Renal pelvis (tissue), 4 donors: Measurements from ENCODE around the gene PRPF6. TPM values are rescaled to one million over a fixed set of nuclear protein-coding genes. Genes with fewer than 3 reads are reported as not detected.
"Not testable (repeated sequence)": the region's sequence is repeated elsewhere in the genome, so short reads cannot be mapped to it uniquely, and the experiment has no call there.

Experiments used
- DNase-seq: peaks from one replicate; pipeline ENCODE4 v3.0.0-alpha.2; 2013
- polyA plus RNA-seq, 3 donors: library from polyadenylated mRNA; unstranded; fragments of 120-200 nt; gene quantifications; one replicate each; pipeline ENCODE4 v1.2.1, GENCODE V29; 2013; ENCODE audit not compliant: insufficient read length in 3 of 3

Gene PRPF6
- polyA plus RNA-seq, 3 donors, result 87.4 to 97.2 (median 92.1) TPM

DNA sequence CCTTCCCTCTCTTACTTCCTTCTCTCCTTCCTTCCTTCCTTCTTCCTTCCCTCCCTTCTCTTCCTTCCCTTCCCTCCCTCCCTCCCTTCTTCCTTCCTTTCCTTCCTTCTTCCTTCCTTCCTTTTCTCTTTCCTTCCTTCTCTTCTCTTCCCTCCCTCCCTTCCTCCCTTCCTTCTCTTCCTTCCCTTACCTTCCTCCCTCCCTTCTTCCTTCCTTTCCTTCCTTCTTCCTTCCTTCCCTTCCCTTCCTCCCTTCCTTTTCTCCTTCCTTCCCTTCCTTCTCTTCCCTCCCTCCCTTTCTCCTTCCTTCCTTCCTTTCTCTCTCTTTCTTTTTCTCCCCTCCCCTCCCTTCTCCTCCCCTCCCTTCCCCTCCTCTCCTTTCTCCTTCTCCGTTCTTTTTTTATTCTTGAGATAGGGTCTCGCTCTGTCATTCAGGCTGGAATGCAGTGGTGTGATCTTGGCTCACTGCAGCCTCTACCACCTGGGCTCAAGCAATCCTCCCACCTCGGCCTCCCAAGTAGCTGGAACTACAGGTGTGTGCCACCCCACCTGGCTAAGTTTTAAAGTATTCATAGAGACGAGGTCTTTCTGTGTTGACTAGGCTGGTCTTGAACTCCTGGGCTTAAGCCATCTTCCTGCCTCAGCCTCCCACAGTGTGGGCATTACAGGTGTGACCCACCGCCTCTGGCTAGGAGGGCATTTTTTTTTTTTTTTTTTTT lies 10.1 kb upstream of the PRPF6 start:
- DNase-seq, result no peak

DNA sequence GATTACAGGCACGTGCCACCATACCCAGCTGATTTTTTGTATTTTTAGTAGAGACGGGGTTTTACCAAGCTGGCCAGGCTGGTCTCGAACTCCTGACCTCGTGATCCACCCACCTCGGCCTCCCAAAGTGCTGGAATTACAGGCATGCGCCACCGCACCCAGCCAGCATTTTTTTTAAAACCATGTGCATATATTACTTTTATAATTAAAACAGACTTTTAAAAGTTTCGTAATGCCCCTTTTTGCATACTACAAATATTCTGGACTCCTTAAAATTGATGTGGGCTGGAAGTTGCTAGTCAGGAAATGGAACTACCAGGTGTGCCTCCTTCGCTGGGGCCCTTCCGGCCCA lies 9.0 kb upstream of the PRPF6 start:
- not testable (repeated sequence) for DNase-seq

DNA sequence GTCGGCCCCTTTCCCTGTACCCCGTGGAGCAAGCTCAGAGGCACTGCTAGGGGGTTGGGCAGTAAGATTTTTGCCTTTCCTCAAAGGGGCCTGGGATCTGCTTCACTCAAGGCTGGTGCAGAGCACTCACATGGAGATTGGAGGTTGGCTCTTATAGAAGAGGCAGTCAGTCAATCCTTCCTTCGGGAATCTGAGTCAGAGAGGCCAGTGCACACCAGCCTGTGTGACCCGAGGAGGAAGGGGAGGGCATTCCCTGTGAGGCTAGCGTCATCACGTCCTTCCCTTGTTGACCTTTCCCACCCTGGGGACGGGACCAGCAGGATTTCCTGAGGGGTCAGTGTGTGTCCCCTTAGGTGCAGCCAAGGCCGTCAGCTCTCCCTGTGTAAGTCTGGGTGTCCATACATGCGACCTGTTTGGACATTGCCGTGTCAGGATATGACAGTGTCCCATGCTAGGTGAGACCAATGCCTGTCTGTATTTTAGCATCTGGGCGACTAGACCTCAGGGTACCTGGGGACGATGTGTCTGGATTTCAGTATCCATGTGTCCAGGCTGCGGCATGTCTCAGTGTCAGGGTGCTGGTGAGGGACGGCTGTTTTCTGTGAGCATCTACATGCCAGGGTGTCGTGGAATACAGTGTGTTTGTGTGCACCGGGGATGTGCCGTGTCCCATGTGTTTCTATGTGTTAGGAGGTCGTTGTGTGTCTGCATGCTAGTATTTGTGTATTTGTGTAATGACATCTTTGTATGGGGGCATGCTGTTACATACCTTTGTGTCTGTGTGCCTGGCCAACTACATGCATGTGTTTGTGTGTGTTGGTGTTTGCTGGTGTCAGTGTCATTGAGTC lies 8.4 kb upstream of the PRPF6 start:
- DNase-seq, result no peak

DNA sequence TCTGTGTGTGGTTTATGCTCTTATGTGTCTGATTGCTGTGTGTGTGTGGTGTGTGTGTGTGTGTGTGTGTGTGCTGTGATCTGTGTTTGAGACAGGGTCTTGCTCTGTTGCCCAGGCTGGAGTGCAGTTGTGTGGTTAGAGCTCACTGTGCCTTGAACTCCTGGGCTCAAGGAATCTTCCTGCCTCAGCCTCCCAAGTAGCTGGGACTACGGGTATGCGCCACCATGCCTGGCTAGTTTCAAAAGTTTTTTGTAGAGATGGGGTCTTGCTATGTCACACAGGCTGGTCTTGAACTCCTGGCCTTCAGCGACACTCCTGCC lies 7.8 kb upstream of the PRPF6 start:
- DNase-seq, result no peak

DNA sequence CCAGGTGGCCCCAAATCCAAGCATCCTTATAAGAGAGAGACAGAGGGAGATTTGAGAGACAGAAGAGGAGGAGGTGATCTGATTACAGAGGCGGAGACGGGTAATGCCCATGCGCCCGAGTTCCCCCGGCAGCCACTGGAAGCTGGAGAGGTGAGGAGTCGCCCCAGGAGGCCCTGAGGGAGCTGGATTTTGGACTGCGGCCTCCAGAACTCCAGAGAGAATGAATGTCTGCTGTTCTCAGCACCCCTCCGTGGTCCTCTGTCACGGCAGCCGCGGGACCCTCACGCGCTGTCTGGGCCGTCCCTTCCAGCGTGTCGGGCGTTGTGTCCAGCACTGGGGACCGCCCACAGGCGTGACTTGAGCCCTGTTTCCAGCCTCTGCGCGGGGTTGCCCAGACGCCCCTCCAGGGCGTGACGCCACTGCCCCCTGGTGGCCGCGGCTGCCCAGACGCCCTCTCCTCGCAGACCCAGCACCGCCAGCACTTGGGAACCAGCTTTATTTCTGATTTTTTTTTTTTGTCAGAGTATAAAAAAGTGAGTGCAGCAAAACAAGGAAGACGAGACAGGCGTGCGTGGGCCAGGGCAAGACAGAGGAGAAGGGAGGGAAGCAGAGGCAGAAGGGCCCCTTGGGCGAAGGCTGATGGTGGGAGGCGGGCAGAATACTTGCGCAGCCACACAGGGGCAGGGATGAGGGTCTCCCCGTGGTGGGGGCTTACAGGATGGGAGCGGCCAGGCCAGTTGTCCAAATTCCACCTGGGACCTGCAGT lies 7.1 kb upstream of the PRPF6 start:
- DNase-seq, result peak; percentile 86

DNA sequence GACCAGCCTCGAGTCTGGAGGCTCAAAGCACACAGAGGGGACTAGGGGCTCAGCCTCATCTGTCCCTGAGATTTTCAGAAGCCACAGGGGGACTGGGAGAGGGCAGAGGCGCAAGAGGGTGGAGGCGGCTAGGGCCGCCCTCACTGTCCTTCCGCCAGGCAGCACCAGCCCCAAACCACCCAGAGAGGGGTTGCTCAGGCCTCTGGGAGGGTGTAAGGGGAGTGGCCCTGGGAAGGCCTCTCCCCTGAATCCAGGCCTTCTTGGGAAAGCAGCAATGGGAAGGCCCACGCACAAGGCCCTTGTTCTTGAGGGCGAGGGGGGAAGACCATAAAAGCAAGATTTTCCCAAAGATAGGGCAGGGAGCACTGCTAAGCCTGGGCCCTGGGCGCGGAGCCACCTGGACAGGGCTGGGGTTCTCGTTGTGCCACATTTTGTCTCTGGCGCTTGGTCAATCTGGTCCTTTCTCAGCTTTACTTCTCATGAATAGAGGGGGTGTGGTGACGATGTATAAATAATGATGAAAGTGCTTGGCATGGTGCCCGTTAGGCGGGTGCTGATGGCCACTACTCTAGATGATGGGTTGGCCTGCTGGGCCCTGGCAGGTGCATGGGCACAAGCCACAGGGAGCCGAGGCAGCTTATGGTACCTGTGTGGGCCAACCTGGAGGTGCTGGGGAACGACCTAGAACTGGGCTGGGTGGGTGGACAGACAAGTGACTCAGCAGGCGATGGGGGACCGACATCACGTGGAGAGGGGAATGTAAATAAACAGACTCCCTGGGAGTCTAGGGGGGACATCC lies 6.3 kb upstream of the PRPF6 start:
- no peak for DNase-seq

DNA sequence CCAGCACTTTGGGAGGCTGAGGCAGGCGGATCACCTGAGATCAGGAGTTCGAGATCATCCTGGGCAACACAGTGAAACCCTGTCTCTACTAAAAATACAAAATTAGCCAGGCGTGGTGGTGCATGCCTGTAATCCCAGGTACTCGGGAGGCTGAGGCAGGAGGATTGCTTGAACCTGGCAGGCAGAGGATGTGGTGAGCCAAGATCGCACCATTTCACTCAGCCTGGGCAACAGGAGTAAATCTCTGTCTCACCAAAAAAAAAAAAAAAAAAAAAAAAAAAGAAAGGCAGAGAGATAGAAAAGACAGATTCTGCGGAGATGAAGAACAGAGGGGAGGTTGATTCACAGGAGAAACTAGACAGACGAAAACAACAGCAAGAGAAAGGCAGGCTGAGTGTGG lies 4.4 kb upstream of the PRPF6 start:
- not testable (repeated sequence) for DNase-seq

DNA sequence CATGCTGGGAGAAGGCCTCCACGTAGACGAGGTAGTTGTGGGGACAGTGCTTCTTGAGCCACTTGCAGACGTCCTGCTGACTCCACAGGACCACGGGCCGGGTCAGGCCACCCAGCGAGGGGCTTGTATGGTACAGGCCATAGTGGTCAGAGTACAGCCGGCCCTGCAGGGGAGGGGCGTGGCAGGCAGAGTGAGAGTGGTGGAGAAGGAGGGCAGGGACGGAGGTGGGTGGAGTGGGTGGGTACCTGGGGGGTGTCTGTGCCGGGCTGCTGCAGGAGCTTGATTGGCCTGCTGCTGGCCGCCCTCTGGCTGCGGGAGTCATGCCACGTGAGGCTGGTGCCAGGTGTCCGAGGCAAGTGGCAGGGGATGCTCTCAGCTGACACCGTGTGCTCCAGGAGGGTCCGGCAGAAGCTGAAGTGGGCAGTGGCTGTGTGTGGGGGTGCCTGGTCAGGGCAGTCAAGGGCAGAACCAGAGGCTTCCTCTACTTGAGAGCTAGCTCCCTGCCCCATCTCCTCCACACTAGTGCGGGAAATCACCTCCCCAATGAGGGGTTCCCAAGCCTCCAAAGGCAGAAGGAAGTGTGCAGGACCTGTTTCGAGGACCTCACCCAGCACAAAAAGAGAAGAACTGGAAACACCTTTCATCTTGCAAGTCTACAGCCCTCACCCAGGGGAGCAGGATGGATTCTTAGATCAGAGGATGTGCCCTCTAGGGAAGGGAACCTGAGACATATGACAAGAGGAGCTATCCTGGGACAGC lies 3.8 kb upstream of the PRPF6 start:
- no peak for DNase-seq

DNA sequence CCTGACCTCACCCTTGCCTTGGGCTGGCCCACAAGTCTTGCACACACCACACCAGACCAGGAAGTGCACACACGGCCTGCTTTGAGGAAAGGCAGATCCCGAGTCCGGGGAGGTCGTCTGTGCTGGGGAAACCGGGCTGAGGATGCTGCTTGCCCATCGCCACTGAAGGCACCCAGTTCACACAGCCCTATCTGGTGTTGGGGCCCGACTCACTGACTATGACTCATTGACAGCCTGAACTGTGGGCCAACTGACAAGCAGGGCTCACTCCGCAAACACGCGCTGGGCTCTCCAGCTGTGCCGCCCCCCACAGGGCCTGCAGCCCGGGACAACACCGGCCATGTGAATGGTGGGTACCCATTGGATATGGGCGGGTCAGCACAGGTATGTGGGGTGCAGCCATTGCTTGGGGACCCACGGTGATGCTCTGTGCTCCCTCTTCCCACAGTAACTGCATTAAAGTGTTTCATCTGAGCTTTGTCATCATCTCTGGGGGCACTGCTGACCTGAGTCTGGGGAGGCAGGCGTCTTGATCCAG lies 3.1 kb upstream of the PRPF6 start:
- no peak for DNase-seq

DNA sequence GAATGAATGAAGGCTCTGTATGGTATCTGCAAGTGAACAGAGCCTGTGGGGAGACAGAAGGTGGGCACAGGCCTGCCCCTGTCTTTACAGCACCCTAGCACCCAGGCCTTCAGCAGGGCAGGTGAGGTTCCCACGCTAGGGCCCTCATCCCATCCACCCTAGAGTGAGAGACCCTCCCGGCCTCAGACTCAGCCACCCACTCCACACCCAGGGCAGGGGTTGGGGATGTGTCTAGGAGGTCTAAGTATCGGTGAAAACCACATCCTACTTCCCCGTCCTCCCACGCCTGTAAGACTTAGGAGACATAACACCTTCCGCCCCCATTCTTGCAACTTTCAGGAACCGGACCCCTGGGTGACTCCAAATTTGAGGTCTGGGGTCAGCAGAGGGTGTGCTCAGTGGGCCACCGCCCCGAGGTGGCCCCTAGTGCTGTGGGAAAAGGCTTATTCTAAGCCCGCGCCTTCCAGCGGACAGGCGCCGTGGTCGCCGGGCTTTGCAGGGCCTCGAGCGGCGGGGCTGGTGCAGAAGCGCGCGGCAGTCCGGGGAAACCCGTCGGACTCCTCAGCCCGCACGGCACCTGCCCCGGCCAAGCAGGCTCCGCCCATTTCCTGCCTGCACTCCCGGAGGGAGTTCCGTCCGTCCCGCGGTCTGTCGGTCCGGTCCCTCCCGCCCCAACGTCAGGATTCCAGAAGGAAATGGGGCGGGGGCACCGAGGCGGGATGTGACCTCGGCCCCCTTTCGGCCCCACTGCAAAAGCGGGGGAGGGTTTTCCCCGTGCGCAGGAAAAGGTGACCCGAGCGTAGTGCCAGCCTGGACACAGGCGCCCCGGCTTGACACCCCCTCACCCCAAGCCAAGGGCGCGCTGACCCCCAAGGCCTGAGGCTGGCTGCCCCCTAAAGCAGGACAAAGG lies 2.4 kb upstream of the PRPF6 start:
- DNase-seq, result no peak

DNA sequence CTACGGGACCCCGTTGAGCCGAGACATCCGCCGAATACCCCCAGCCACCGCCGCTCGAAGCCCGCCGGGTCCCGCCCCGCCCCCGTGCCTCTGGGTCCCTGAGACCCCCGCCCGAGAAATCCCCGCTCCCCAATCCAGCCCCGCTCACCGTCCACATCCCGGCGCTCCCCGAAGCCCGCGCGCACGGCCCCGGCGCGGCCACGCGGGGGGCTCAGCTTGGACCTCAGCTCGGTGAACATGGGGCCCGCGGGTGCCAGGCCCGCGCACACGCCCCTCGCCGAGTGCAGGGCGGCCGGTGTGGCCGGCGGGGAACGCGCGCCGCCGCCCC lies 1.7 kb upstream of the PRPF6 start:
- no peak for DNase-seq

DNA sequence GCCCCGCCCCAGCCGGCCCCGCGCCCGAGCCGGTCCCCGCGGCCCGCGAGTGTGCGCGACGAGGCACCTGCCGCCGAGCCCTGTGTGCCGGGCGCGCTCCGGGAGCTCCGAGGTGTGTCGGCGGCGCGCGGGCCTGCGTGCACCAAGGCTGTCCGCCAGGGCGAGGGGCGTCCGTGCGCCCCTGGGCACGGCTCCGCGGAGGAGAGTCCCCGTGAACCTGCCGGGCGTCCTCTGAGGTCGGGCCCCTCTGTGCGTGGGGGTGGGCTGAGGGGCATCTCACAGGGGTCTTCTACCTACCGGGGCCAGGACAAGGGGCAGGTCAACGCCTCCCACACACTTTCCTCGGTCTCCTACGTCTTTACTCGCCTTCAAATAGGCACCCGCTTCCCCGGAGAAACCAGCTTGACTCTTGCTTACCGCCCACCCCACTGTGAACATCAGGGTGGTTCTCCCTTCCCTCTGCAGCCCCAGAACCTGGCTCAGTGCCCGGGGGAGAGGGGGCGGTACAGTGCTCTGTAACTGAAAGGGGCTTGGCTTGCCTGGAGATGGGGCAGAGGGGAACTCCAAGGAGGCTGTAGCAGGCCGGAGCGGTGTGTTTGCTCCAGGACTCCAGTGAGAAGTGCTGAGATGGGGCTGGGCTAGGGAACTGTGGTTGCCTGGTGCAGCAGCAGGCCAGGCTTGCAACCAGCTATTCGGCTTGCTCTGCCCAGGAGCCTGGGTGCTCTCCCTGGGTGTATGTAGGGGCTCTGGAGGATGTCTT lies 1.2 kb upstream of the PRPF6 start, which contains the start of gene SAMD10:
SAMD10 (minus strand) TSS at position 86 of the 760 bp plus-strand sequence. CDS start 175 bp downstream, outside the sequence.
- DNase-seq, result no peak

DNA sequence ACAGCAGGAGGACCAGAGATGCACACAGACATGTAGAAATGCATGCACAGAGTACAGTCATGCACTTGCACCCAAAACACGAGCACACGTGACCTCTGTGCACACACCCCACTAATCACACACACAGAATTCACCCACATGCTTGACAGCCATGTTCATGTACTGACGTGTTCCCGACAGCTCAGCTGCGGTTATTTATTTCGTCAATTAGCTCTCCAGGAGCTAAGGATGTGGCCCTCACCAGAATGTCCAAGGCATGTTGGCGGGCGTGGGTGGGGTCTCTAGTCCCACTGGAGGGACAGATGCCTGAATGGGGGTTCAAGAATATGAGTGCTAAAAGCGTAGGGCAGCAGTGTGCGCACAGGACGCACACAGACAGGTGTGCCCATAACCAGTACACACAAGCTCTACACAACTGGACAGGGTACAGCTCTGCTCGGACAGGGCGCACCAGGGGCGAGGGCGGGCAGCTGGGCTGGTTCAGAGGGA lies 571 bp upstream of the PRPF6 start:
- no peak for DNase-seq

DNA sequence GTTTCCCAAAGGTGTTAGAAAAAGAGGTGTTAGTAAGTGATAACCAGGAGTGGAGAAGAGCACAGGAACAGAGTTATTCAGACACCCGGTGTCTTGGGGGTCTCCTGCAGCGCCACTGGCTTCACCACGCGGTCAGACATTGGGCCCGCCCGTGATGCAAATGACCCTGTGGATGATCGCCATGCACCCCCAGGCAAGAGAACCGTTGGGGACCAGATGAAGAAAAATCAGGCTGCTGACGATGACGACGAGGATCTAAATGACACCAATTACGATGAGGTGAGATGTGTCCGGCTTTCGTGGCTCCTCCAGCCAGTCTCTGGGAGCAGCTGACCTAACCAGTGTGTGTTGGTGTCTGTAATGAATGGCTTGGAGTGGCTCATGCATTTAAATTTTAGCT lies 2.0 kb downstream of the PRPF6 start:
- no peak for DNase-seq

DNA sequence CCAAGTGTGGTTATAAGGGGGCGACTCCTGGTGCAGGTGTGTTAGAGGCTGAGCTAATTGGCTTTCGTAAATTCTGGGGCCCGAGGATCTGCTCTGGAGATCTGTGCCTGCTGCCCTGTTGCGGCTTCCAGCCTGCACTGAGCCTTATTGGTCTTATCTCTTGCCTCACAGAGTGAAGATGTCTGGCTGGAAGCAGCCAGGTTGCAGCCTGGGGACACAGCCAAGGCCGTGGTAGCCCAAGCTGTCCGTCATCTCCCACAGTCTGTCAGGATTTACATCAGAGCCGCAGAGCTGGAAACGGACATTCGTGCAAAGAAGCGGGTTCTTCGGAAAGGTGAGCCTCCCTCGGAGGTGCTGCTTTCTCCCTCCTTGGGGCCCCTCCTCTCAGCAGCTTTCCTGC lies 20.0 kb downstream of the PRPF6 start:
- DNase-seq, result no peak

DNA sequence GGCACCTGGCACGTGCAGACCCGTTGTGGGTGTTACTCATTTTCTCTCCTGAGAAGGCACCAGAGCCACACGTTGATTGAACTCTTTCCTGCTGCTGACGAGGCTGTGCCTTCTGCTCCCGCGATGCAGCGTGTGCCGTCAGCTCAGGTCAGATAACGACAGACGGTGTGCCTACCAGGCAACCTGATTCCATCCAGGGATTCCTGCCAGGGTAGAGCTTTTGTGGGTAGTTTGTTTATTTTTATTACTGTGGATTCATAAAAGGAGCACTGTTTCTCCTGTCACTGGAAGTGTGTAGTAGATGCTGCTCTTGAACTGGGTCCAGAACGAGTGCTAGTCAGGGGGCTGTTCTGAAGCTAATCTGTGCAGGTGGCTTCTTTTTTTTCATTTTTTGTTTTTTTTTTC lies 20.7 kb downstream of the PRPF6 start:
- no peak for DNase-seq

DNA sequence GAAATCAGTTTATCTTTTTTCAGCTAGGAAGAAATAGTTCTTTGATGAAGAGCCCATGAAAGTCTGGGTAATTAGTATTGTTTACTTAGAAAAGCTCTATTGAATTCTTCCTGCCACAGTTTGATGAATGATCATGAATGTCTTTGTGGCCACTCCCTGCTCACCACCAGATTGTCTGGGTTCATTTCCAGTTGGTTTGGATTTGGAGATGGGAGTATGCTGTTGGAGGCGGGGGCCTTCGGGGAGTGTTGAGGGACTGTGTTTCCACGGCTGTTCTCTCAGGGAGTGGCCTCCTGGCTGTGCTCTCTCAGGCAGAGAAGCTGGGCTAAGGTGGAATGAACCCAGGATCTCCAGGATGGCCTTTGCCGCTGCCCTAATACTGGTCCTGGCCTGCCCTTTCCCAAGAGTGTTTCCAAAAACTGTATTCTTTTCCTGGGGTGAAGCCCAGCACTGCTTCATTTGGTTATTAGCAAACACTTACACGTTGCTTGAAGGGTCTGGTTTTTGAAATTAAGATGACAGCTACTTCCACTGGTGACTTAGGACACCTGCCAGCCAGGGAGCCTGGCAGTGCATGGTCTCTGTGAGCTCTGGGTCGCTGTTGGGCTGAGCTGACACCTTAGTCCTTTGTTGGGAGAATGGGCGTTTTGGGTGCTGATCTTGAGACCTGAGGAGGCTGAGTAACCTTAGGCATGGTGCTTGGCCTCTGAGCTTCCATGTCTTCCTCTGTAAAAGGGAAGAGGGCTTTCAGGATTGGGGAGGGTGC lies 23.2 kb downstream of the PRPF6 start:
- no peak for DNase-seq

DNA sequence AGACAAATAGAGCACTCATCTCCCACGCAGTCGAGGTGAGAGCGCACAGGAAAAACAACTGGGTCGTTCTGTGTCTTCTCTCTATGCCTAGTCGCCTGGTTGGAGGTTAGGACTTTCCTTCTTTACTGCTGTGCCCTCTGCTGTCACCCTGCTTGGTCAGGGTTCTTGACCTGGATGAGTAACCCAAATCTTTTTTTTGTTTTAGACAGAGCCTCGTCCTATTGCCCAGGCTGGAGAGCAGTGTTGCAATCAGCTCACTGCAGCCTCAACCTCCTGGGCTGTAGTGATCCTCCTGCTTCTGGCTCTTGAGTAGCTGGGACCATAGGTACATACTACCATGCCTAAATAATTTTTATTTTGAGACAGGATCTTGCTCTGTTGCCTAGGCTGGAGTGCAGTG lies 24.5 kb downstream of the PRPF6 start:
- DNase-seq, result no peak
